Naive B cell (primary cell): Measurements from ENCODE around the gene PEMT. TPM values are rescaled to one million over a fixed set of nuclear protein-coding genes. Genes with fewer than 3 reads are reported as not detected.

Source experiments
- ATAC-seq, 2 donors: fragments of 150-1000 bp; cut with Tn5 transposase; 2 replicates each; pipeline ENCODE4 v1.10.0; 2021; ENCODE audit warnings: low read depth in 2 of 2, mild to moderate bottlenecking in 2 of 2, moderate library complexity in 2 of 2
- DNase-seq: peaks from one replicate; pipeline ENCODE4 v3.0.0; 2022
- H3K27ac Mint-ChIP-seq, 6 donors: one replicate each; pipeline ENCODE4 v1.8.0; 2020 to 2022; ENCODE audit warnings: mild to moderate bottlenecking in 6 of 6, mixed read lengths in 6 of 6, moderate library complexity in 5 of 6, inconsistent platforms in 2 of 6
- H3K27me3 Mint-ChIP-seq, 3 donors: one replicate each; pipeline ENCODE4 v1.8.0; 2021 to 2022; ENCODE audit warnings: mixed read lengths in 3 of 3, mild to moderate bottlenecking in 1 of 3
- H3K36me3 Mint-ChIP-seq, 2 donors: one replicate each; pipeline ENCODE4 v1.8.0; 2020 to 2022; ENCODE audit warnings: mixed read lengths in 2 of 2, inconsistent platforms in 1 of 2, mild to moderate bottlenecking in 1 of 2
- H3K4me1 Mint-ChIP-seq, 3 donors: one replicate each; pipeline ENCODE4 v1.8.0; 2020 to 2022; ENCODE audit warnings: mixed read lengths in 3 of 3, inconsistent platforms in 1 of 3, mild to moderate bottlenecking in 1 of 3, moderate library complexity in 1 of 3
- H3K4me3 Mint-ChIP-seq, 8 donors: one replicate each; pipeline ENCODE4 v1.8.0; 2020 to 2022; ENCODE audit warnings: mild to moderate bottlenecking in 8 of 8, mixed read lengths in 8 of 8, moderate library complexity in 8 of 8, inconsistent platforms in 2 of 8
- H3K9me3 Mint-ChIP-seq, 7 donors: one replicate each; pipeline ENCODE4 v1.8.0; 2020 to 2022; ENCODE audit warnings: mixed read lengths in 7 of 7, mild to moderate bottlenecking in 5 of 7, inconsistent platforms in 2 of 7, moderate library complexity in 1 of 7
- polyA plus RNA-seq, 6 donors: library from polyadenylated mRNA; unstranded; fragments of 300-500 nt; fragmentation: Illumina TruSeq; gene quantifications; one replicate each; pipeline ENCODE4 v1.2.3, GENCODE V29; 2021; ENCODE audit warnings: low read depth in 6 of 6

The PEMT gene
- polyA plus RNA-seq, 6 donors from 2014 or later, result 16.3 to 28.0 (median 21.3) TPM

DNA sequence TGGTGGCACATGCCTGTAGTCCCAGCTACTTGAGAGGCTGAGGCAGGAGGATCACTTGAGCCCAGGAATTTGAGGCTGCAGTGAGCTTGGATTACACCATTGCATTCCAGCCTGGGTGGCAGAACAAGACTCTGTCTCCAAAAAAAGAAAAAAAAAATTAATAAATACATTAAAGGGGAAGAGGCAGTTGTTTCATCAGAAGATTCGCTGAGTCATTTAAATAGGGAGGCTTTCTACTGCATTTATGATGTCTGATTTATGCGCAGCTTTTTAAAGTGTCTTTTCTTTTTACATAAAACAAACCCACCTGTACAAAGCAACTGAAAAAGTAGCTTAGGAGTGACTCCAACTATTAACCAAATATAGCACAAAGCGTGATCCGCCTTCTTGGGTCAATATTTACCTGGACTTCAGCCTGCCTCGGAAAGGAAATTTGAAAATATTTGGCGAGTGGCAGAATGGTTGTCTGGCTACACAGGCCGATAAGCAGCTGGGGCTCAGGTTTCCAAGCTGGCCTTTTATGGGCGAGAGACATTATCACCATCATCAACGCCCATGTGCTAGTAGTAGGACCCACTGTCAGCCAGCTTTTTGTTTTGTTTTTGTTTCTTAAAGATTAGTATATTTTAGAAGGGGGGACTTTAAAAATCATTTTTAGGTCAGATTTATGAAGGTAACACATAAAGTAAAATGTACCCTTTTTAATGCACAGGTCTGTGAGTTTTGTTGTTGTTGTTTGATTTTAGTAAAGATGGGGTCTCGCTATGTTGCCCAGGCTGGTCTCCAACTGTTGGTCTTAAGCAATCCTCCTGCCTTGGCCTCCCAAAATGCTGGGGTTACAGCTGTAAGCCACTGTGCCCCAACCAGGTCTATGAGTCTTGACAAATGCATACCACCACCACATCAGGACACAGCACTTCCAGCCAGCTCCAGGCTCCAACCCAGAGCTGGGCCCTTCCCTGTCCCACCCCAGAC is 52.8 kb downstream of the PEMT start:
- Mint-ChIP-seq H3K36me3 (no peaks in the 10 kb centered on the region), H3K4me3 (no peak overlapping the region), H3K4me1 (no peaks in the 10 kb centered on the region), H3K27ac (no peak overlapping the region), H3K27me3 (no peaks in the 10 kb centered on the region), H3K9me3 (no peaks in the 10 kb centered on the region)
- no peak for DNase-seq
- ATAC-seq, result no peak

DNA sequence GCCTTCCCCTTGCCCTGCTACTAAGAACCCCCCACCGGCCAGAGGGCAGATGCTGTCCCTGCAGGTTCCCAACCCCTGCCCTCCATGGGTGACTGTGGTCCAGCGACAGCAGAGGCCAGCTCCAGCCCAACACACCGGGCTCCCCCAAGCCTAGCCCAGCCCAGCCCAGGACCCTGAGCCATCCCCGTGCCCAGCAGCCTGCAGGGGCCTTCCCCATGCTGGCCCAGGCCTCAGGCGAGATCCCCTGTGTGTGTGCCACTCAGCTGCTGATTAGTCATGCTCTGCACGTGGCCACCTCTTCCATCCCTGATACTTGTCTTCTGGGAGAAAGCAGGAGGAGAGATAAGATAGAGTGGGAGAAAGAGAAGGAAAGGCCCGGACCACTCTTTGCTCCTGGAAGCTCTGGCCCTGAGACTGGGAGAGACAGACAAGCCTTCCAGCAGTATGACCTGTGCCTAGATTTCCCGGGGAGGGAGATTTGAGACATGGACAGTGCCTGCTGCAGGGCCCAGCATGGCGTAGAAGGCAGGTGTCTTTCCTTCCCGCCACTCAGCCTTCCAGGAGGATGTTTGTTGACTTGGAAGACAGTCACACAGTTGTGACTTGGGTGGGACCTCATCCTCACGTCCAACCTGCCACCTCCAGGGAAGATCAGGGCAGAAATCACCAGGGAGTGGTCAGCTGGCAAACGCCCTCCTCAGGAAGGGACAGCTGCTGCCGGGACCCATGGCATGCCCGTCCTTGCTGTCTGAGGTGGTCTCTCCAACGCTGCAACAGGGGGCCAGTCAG is 54.0 kb downstream of the PEMT start:
- H3K9me3 Mint-ChIP-seq, result no peaks in the 10 kb centered on the region
- DNase-seq (no peak), ATAC-seq (no peak)
- H3K4me1 Mint-ChIP-seq, result no peaks in the 10 kb centered on the region
- H3K4me3 Mint-ChIP-seq, result no peak overlapping the region
- no peaks in the 10 kb centered on the region for H3K36me3 Mint-ChIP-seq
- no peak overlapping the region for H3K27ac Mint-ChIP-seq
- H3K27me3 Mint-ChIP-seq, result no peaks in the 10 kb centered on the region

DNA sequence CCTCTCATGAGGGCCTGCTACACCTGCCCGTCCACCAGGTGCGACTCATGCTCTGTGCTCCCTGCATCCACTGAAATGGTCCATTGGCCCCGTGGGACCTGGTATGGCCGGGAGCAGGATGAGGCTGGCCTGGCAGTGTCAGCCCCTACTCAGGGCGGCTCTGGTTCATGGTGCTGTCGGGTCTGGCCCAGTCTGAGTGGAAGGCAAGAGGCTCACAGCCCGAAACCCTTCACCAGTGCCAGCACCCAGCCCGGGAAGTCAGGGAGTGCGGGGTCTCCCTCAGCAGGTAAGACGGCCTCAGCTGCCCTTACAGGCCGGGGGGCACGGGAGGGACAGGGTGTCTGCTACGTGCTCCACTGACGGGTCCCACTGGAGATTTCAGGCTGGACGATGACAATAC is 54.8 kb downstream of the PEMT start:
- DNase-seq, result no peak
- H3K36me3 Mint-ChIP-seq, result no peaks in the 10 kb centered on the region
- no peak for ATAC-seq
- H3K4me1 Mint-ChIP-seq, result no peaks in the 10 kb centered on the region
- no peak overlapping the region for H3K4me3 Mint-ChIP-seq
- H3K27me3 Mint-ChIP-seq, result no peaks in the 10 kb centered on the region
- no peaks in the 10 kb centered on the region for H3K9me3 Mint-ChIP-seq
- no peak overlapping the region for H3K27ac Mint-ChIP-seq

DNA sequence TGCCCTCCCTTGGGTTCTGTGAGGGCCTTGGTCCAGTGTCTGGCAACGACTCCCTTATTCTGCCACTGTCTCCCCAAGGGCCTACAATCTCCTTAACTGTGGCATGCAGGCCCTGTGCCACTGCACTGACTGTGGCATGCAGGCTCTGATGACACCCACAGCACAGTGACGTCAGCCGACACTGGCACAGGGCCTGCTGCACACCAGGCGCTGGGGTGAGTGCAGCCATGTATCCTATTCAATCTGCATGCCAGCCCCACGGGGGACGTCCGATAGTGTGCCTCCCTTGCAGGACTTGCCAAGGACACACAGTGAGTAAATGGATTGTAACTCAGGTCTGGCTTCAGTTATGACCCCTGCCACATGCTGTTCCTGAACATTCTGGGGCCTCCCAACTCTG is 55.6 kb downstream of the PEMT start:
- H3K27ac Mint-ChIP-seq, result peak overlapping the region in 1 of 6 donors; percentile 26
- no peak for ATAC-seq
- no peaks in the 10 kb centered on the region for H3K4me1 Mint-ChIP-seq
- no peaks in the 10 kb centered on the region for H3K27me3 Mint-ChIP-seq
- no peak overlapping the region for H3K4me3 Mint-ChIP-seq
- no peak for DNase-seq
- no peaks in the 10 kb centered on the region for H3K9me3 Mint-ChIP-seq
- no peaks in the 10 kb centered on the region for H3K36me3 Mint-ChIP-seq

DNA sequence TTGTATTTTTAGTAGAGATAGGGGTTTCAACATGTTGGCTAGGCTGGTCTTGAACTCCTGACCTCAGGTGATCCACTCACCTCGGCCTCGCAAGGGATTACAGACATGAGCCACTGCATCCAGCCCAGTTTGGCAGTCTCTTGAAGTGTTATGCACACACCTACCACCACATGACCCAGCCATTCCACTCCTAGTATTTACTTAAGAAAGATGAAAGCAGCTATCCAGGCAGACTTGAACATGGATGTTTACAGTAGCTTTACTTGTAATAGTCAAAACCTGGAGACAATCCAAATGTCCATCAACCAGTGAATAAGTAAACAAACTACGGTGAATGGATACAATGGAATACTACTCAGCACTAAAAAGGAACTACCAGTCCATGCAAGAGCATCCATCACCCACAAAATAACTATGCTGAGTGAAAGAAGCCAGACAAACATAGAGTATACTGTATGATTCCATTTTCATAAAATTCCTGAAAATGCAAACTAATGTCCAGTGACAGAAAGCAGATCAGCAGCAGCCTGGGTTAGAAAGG is 57.5 kb downstream of the PEMT start:
- no peaks in the 10 kb centered on the region for H3K36me3 Mint-ChIP-seq
- ATAC-seq (no peak), DNase-seq (no peak)
- no peaks in the 10 kb centered on the region for H3K27me3 Mint-ChIP-seq
- peaks cover 0 to 7% (median 0%) of the 10 kb centered on the region in 3 donors for H3K4me1 Mint-ChIP-seq
- H3K9me3 Mint-ChIP-seq, result no peaks in the 10 kb centered on the region
- no peak overlapping the region for H3K27ac Mint-ChIP-seq
- H3K4me3 Mint-ChIP-seq, result no peak overlapping the region

DNA sequence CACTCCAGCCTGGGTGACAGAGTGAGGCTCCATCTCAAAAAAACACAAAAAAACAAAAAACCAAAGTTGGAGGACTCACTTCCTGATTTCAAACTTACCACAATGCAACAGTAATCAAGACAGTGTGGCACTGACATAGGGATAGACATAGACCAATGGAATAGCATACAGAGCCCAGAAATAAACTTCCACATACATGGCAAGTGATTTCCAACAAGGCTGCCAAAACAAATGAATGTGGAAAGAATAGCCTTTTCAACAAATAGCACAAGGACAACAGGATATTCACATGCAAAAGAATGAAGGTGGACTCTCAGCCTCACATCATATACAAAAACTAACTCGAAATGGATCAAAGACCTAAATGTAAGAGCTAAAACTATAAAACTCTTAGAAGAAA is 58.5 kb downstream of the PEMT start:
- no peak overlapping the region for H3K27ac Mint-ChIP-seq
- no peaks in the 10 kb centered on the region for H3K36me3 Mint-ChIP-seq
- DNase-seq (no peak), ATAC-seq (no peak)
- H3K9me3 Mint-ChIP-seq, result no peaks in the 10 kb centered on the region
- no peak overlapping the region for H3K4me3 Mint-ChIP-seq
- H3K27me3 Mint-ChIP-seq, result no peaks in the 10 kb centered on the region
- peaks cover 0 to 7% (median 0%) of the 10 kb centered on the region in 3 donors for H3K4me1 Mint-ChIP-seq

DNA sequence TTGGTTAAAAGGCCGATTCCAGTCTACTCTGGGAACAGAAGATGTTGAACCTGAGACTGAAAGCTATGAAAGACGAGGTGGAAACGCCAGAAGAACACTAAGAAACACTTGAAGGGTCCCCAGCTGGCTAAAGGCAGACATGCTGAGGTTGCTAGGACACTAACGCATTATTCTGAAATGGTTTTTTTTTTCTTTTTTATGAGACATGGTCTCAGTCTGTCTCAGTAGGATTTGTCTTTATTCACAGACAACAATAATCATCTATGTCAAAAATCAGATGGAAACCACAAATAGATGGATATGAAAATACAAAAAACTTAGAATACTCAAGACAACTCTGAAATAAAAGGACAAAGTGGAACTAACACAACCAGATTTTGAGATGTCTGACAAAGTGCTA is 60.4 kb downstream of the PEMT start:
- Mint-ChIP-seq H3K27ac (no peak overlapping the region), H3K27me3 (no peaks in the 10 kb centered on the region), H3K4me1 (peaks cover 0 to 7% (median 0%) of the 10 kb centered on the region in 3 donors), H3K36me3 (no peaks in the 10 kb centered on the region), H3K4me3 (no peak overlapping the region), H3K9me3 (no peaks in the 10 kb centered on the region)
- no peak for ATAC-seq
- no peak for DNase-seq

DNA sequence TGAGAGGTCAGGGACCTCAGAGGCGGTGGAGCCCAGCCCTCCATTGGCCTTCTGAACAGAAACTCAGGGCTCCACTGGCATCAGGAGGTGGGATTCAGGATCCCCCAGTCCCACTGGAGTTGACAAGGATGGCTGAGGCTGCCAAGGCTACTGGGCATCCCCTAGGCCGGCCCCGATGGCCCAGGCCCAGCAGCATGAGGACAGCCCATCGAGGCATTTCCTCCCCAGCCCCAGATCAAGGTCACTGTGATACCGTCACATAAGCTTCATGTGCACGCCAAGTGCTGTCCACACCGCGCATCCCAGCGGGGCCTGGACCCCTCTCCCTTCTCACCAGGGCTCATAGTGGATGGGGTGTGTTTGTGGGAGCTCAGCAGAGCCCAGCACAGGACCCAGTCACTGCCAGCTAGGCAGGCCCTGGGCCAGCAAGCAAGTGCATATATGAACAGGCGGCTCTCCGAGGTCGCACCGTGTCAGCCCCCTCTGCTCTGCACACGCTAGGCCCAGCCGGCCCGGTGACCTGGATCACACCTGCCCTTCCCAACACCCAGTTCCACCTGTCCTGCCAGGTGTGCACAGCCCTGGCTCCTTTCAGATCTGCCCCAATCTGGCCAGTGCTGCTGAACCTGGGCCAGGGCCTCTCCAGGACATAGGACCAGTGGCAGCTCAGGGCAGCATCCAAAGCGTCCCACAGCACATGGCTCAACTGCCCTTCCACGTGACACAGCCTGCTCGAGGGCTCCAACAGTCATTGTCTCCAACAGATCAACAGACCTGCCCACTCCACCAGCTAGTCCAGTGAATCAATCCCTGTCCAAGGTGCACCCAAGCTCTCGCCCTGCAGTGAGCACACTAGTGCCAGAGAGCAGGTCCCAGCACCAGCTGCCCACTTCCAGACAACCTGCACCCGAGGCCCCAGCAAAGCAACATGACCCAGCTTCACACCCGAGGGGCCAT is 62.5 kb downstream of the PEMT start:
- Mint-ChIP-seq H3K27ac (no peak overlapping the region), H3K9me3 (no peaks in the 10 kb centered on the region), H3K4me1 (peaks cover 0 to 7% (median 0%) of the 10 kb centered on the region in 3 donors), H3K36me3 (no peaks in the 10 kb centered on the region), H3K4me3 (no peak overlapping the region), H3K27me3 (no peaks in the 10 kb centered on the region)
- no peak for ATAC-seq
- no peak for DNase-seq

DNA sequence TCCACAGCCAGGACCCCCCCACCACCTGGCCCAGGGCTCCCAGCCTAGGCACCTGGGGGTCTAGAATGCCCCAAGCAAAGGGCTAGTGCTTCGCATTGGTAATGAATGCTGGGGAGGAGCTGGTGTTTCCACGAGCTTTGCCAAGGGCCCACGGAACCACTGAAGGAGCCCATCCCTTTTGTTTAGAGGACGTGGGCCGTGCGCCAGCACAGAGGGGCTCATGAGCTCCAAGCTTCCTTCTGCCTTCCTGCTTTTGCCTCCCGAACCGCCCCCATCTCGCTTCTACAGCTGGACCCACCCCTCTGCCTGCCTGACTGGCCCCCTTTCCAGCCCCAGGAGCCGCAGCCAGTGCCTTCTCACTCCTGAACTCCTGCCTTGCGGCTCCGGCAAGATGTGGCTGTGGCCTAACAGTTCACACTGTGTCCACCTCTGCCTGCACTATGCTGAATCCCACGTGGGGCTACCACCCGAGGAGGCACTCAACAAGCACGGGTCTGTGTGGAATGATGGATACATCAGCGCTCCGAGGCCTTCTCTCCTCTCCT is 63.5 kb downstream of the PEMT start:
- no peaks in the 10 kb centered on the region for H3K27me3 Mint-ChIP-seq
- ATAC-seq, result no peak
- no peaks in the 10 kb centered on the region for H3K36me3 Mint-ChIP-seq
- peaks cover 0 to 10% (median 0%) of the 10 kb centered on the region in 3 donors for H3K4me1 Mint-ChIP-seq
- no peak overlapping the region for H3K4me3 Mint-ChIP-seq
- H3K27ac Mint-ChIP-seq, result no peak overlapping the region
- DNase-seq, result no peak
- no peaks in the 10 kb centered on the region for H3K9me3 Mint-ChIP-seq

DNA sequence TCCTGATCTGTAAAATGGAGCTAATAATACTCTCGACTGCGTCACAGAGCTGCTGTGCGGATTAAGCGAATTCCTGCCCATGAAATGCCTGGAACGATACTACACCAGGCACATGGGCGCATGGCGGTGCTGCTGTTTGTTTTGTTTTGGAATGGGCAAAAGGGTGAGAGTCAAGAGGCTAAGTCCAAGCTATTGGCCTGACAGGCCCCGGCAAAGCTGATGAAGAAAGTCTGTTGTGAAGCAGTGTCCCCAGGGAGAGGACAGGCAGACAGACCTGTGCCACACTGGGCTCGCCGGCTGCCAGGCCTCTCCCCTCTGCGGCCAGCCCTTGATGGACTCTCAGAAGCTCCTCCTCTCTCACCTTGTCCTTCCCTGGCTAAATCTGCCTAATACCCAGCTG is 64.0 kb downstream of the PEMT start:
- Mint-ChIP-seq H3K27ac (no peak overlapping the region), H3K27me3 (no peaks in the 10 kb centered on the region), H3K4me3 (no peak overlapping the region), H3K9me3 (no peaks in the 10 kb centered on the region), H3K4me1 (peaks cover 0 to 10% (median 0%) of the 10 kb centered on the region in 3 donors), H3K36me3 (no peaks in the 10 kb centered on the region)
- DNase-seq, result no peak
- ATAC-seq, result no peak

DNA sequence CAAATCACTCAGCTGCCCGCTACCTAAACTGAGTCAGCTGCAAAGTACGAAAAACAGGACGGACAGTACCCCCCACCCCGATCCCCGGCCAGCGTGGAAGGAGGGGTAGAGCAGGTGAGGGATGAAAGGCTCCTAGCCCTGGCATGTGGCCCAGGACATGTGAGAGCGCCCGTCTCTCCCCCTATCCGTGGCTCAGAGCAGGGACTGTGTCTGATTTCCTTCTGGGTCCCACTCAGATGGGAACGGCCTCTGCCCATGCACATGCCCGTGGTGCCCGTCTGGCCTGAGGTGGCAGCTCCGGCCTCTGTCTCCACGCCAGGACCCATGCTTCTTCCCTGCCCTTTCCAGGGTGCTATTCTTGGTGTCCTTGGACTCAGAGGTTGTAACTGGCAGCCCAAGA is 65.1 kb downstream of the PEMT start:
- H3K27ac Mint-ChIP-seq, result no peak overlapping the region
- peaks cover 0 to 10% (median 0%) of the 10 kb centered on the region in 3 donors for H3K4me1 Mint-ChIP-seq
- ATAC-seq, result no peak
- no peak for DNase-seq
- H3K36me3 Mint-ChIP-seq, result no peaks in the 10 kb centered on the region
- H3K27me3 Mint-ChIP-seq, result no peaks in the 10 kb centered on the region
- no peak overlapping the region for H3K4me3 Mint-ChIP-seq
- H3K9me3 Mint-ChIP-seq, result no peaks in the 10 kb centered on the region

DNA sequence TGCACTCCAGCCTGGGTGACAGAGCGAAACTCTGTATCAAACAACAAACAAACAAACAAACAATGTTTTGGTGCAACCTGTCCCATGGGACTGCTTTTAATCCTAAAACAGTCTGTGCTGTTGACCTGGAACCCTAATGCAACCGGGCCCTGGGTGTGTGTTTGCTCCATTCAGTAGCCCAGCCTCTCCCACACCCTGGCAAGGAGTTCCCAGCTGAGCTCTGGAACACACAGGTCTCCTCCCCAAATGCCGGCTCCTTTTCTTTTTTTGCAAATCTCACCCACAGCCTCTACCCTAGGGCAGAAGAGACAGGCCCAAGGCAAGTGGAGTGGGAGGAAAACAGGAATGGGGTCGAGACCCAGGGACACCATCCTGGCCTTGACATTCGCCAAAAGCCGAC is 65.6 kb downstream of the PEMT start:
- Mint-ChIP-seq H3K4me1 (peaks cover 0 to 10% (median 0%) of the 10 kb centered on the region in 3 donors), H3K9me3 (no peaks in the 10 kb centered on the region), H3K27me3 (no peaks in the 10 kb centered on the region), H3K27ac (no peak overlapping the region), H3K4me3 (no peak overlapping the region), H3K36me3 (no peaks in the 10 kb centered on the region)
- DNase-seq, result no peak
- ATAC-seq, result no peak

DNA sequence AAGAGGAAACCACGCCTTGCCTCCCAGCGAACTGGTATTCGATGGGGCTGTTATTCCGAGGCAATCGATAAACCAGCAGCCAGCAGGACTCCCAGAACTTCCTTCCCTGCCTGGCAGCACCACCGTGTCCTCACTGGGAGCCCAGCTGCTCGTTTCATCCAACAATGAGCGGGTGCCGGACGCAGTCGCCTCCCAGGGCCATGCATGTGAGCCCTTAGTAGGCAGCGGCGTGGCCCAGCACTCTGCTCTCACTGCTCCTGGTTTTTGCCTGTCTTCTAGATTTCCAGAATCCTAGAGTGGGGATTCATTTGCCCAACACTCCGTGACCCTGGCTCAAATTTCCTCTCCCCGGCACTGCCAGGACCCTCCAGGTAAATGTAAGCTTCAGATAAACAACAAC is 66.2 kb downstream of the PEMT start:
- Mint-ChIP-seq H3K27me3 (no peaks in the 10 kb centered on the region), H3K4me1 (peaks cover 0 to 10% (median 0%) of the 10 kb centered on the region in 3 donors), H3K36me3 (no peaks in the 10 kb centered on the region), H3K27ac (peak overlapping the region in 2 of 6 donors; percentile 65 to 70), H3K9me3 (no peaks in the 10 kb centered on the region), H3K4me3 (no peak overlapping the region)
- ATAC-seq, result no peak
- DNase-seq, result no peak
